HCT116 (cell line): Measurements from ENCODE around the gene DNMT3B. TPM values are rescaled to one million over a fixed set of nuclear protein-coding genes. Genes with fewer than 3 reads are reported as not detected.

Experiments used
- ATAC-seq: fragments of 200-7000 bp; cut with Tn5 transposase; 2 replicates; pipeline ENCODE4 v1.9.1; 2020; ENCODE audit warnings: mild to moderate bottlenecking, moderate library complexity
- BruUV-seq: library from RNA; stranded (reverse); fragments of 400-500 nt; replicated peaks from 2 replicates; lab custom pipeline; 2021; lab: Mats Ljungman, UMichigan
- CTCF ChIA-PET: fragments of 300-600 bp; sonication (Branson Sonifier 250); formaldehyde crosslinking; loops from one replicate; lab custom pipeline; 2021; ENCODE audit warnings: antibody characterized with exemption; lab: Charles Lee
- POLR2A ChIA-PET: fragments of 300-600, 350-600 bp; sonication (Branson Sonifier 250); formaldehyde crosslinking; loops from one replicate; lab custom pipeline; 2021; ENCODE audit warnings: antibody characterized with exemption; lab: Charles Lee
- RAD21 ChIA-PET, 2 experiments: fragments of 300-600 bp; sonication (Branson Sonifier 250); formaldehyde crosslinking; loops; one replicate each; lab custom pipeline; 2023; ENCODE audit warnings: low total read pairs in 2 of 2; ENCODE audit not compliant: uncharacterized antibody in 2 of 2, unreplicated experiment in 2 of 2, low non-redundant PET in 1 of 2; lab: Charles Lee
- DNase-seq: peaks from one replicate; pipeline ENCODE4 v3.0.0-alpha.2; 2010; ENCODE audit warnings: low read depth, low spot score
- H2AFZ ChIP-seq: fragments of 200-600 bp; shearing (Covaris generic), sonication (generic); 2 replicates; pipeline ENCODE4 v1.6.1; 2017; ENCODE audit warnings: low read depth, mixed run types, mixed read lengths, antibody characterized with exemption, low read length; ENCODE audit not compliant: poor library complexity, severe bottlenecking
- H3K27ac ChIP-seq: 2 replicates; pipeline ENCODE4 v1.5.1; 2012; ENCODE audit warnings: low read depth, low read length
- H3K27me3 ChIP-seq: fragments of 200-600 bp; sonication (generic); 2 replicates; pipeline ENCODE4 v1.6.1; 2016; ENCODE audit warnings: mixed run types, low read length, mixed read lengths; ENCODE audit not compliant: insufficient read depth
- H3K36me3 ChIP-seq, 2 experiments: fragments of 200-500 bp in 1 of 2; fragments of 200-600 bp in 1 of 2; sonication (Bioruptor generic) in 1 of 2; sonication (generic) in 1 of 2; 2 replicates each; pipeline versions ENCODE4 v1.5.1 to v1.6.1; 2014 to 2016; ENCODE audit warnings: low read length in 2 of 2, inconsistent platforms in 1 of 2, mixed read lengths in 1 of 2, mixed run types in 1 of 2; ENCODE audit not compliant: insufficient read depth in 2 of 2, control insufficient read depth in 1 of 2
- H3K4me1 ChIP-seq, 2 experiments: fragments of 200-600 bp in 1 of 2; sonication (generic) in 1 of 2; 2 replicates each; pipeline versions ENCODE4 v1.5.1 to v1.6.1; 2012 to 2017; ENCODE audit warnings: low read length in 2 of 2, inconsistent platforms in 1 of 2, mild to moderate bottlenecking in 1 of 2, mixed read lengths in 1 of 2, mixed run types in 1 of 2, moderate library complexity in 1 of 2; ENCODE audit not compliant: insufficient read depth in 2 of 2, control insufficient read depth in 1 of 2
- H3K4me2 ChIP-seq: fragments of 200-600 bp; sonication (generic); 2 replicates; pipeline ENCODE4 v1.6.1; 2017; ENCODE audit warnings: mixed run types, low read length, mixed read lengths
- H3K4me3 ChIP-seq, 2 experiments: fragments of 200-600 bp in 1 of 2; sonication (generic) in 1 of 2; replicated peaks in 1 of 2; 2 replicates each; pipeline ENCODE4 v1.5.1; 2011 to 2016; ENCODE audit warnings: low read length in 2 of 2, control low read depth in 1 of 2, low read depth in 1 of 2, mild to moderate bottlenecking in 1 of 2, mixed read lengths in 1 of 2, mixed run types in 1 of 2
- H3K79me2 ChIP-seq: fragments of 200-600 bp; sonication (generic); 2 replicates; pipeline ENCODE4 v1.6.1; 2017; ENCODE audit warnings: mild to moderate bottlenecking, mixed run types, low read length, moderate library complexity, mixed read lengths; ENCODE audit not compliant: insufficient read depth
- H3K9ac ChIP-seq: fragments of 200-600 bp; sonication (generic); 2 replicates; pipeline ENCODE4 v1.6.1; 2016; ENCODE audit warnings: low read length, mixed read lengths
- H3K9me2 ChIP-seq: fragments of 200-600 bp; sonication (generic), shearing (Covaris generic); 2 replicates; pipeline ENCODE4 v1.6.1; 2017; ENCODE audit warnings: mixed run types, mild to moderate bottlenecking, moderate library complexity; ENCODE audit not compliant: insufficient read depth
- H3K9me3 ChIP-seq, 2 experiments: fragments of 200-500 bp in 1 of 2; fragments of 200-600 bp in 1 of 2; sonication (Bioruptor generic) in 1 of 2; sonication (generic) in 1 of 2; 2 replicates each; pipeline ENCODE4 v1.6.1; 2014 to 2017; ENCODE audit warnings: low read length in 2 of 2, mixed read lengths in 2 of 2, inconsistent platforms in 1 of 2, low read depth in 1 of 2, mild to moderate bottlenecking in 1 of 2, mixed run types in 1 of 2, moderate library complexity in 1 of 2; ENCODE audit not compliant: control insufficient read depth in 1 of 2, insufficient read depth in 1 of 2
- H4K20me1 ChIP-seq: fragments of 200-600 bp; sonication (generic), shearing (Covaris generic); 2 replicates; pipeline ENCODE4 v1.6.1; 2017; ENCODE audit warnings: mixed run types, mild to moderate bottlenecking, moderate library complexity; ENCODE audit not compliant: insufficient read depth
- CBX3 ChIP-seq: IDR thresholded peaks from 2 replicates; pipeline ENCODE4 v1.6.1; 2012; ENCODE audit warnings: low read depth
- EZH2phosphoT487 ChIP-seq: fragments of 200-600 bp; IDR thresholded peaks from 2 replicates; pipeline ENCODE4 v1.6.1; 2018; ENCODE audit warnings: antibody characterized with exemption, borderline replicate concordance
- FOSL1 ChIP-seq: IDR thresholded peaks from 2 replicates; pipeline ENCODE4 v1.6.1; 2012; ENCODE audit warnings: low read depth
- YY1 ChIP-seq: IDR thresholded peaks from 2 replicates; pipeline ENCODE4 v1.6.1; 2011; ENCODE audit warnings: low read length, low read depth, moderate library complexity, mild to moderate bottlenecking; ENCODE audit not compliant: insufficient replicate concordance; ENCODE audit errors: extremely low read depth
- ZFX ChIP-seq: fragments of 450-650 bp; IDR thresholded peaks from 2 replicates; pipeline ENCODE4 v1.6.1; 2017
- intact Hi-C: fragments of 100-400 bp; cut with micrococcal nuclease; formaldehyde crosslinking; loops from 2 replicates; pipeline ENCODE4 v1.10.0; 2022
- total RNA-seq: library from RNA; stranded (reverse); gene quantifications from one replicate; pipeline ENCODE4 v1.2.1, GENCODE V29; 2021; ENCODE audit not compliant: unreplicated experiment

The DNMT3B gene
- total RNA-seq, 1 experiment from 2014 or later: 22.2 TPM

DNA sequence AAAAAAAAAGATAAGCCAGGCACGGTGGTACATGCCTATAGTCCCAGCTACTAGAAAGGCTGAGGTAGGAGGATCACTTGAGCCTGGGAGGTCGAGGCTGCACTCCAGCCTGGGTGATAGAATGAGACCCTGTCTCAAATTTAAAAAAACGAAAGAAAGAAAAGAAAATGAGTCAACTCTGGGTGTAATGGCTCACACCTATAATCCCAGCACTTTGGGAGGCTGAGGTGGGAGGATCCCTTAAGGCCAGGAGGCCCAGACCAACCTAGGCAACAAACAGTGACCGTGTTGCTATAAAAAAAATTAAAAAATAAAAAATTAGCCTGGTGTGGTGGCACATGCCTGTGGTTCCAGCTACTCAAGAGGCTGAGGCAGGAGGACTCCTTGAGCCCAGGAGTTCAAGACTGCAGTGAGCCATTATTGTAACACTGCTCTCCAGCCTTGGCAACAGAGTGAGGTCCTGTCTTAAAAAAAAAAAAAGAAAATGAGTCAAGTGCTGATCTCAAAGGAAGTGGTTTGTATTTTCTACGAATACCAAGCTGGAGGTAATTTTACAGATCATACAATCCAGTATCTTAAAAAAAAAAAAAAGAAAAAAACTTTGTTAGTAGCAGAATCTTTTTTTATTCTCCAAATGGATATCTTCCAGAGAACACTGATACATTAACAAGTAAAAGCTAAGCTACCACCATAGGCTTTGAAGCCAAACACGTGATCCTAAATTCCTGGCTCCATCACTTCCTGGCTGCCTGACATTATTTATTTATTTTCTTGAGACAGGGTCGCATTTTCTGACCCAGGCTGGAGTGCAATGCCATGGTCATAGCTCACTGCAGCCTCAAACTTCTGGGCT is 24.6 kb upstream of the DNMT3B start:
- H4K20me1 ChIP-seq: no peaks in the 10 kb centered on the region
- H3K9me2 ChIP-seq: no peaks in the 10 kb centered on the region
- no peaks in the 10 kb centered on the region for H3K9me3 ChIP-seq
- RAD21 ChIA-PET: no interaction called here
- BruUV-seq: no TSS peak
- no peaks in the 10 kb centered on the region for H3K36me3 ChIP-seq
- H3K27me3 ChIP-seq: no peaks in the 10 kb centered on the region
- no peaks in the 10 kb centered on the region for H3K79me2 ChIP-seq
- H3K27ac ChIP-seq: no peak overlapping the region
- no peak for ATAC-seq
- intact Hi-C loops: no loop called here
- no peak overlapping the region for H3K9ac ChIP-seq
- TF ChIP-seq FOSL1 (no peak), YY1 (no peak)
- POLR2A ChIA-PET: no interaction called here
- H3K4me1 ChIP-seq: peaks cover under 1 to 1% of the 10 kb centered on the region in 2 experiments; a peak in 2 of 4 replicates
- no peak for DNase-seq
- no peak overlapping the region for H3K4me2 ChIP-seq
- H3K4me3 ChIP-seq: no peak overlapping the region
- H2AFZ ChIP-seq: no peak overlapping the region
- CTCF ChIA-PET: no interaction called here

DNA sequence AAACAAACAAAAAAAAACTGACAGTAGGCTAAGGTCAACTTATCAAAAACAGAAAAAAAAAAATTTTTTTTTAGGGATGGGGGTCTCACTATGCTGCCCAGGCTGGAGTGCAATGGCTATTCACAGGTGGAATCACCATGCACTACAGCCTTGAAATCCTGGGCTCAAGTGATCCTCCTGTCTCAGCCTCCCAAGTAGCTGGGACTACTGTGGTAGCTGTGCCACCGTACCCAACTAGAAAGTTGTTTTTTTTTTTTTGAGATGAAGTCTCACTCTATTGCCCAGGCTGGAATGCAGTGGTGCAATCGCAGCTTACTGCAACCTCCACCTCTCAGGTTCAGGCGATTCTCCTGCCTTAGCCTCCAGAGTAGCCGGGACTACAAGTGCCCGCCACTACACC is 21.0 kb upstream of the DNMT3B start:
- no peaks in the 10 kb centered on the region for H3K9me2 ChIP-seq
- DNase-seq: no peak
- H3K27ac ChIP-seq: no peak overlapping the region
- TF ChIP-seq EZH2phosphoT487: no peak
- no peak for TF ChIP-seq ZFX
- TF ChIP-seq CBX3: no peak
- BruUV-seq: no TSS peak
- H3K4me1 ChIP-seq: peaks cover 16 to 32% of the 10 kb centered on the region in 2 experiments
- CTCF ChIA-PET: no interaction called here
- intact Hi-C loops: no loop called here
- no peak overlapping the region for H3K9ac ChIP-seq
- no peaks in the 10 kb centered on the region for H4K20me1 ChIP-seq
- H3K79me2 ChIP-seq: no peaks in the 10 kb centered on the region
- no peak overlapping the region for H2AFZ ChIP-seq
- no peak overlapping the region for H3K4me2 ChIP-seq
- H3K9me3 ChIP-seq: no peaks in the 10 kb centered on the region
- H3K36me3 ChIP-seq: no peaks in the 10 kb centered on the region
- RAD21 ChIA-PET: no interaction called here
- ATAC-seq: no peak
- H3K4me3 ChIP-seq: no peak overlapping the region
- no peaks in the 10 kb centered on the region for H3K27me3 ChIP-seq
- POLR2A ChIA-PET: no interaction called here
